Head of caudate nucleus (tissue), 42 donors: ENCODE data around the gene MBD5.

ENCODE experiments used
- DNase-seq, 42 donors: peaks; one replicate each; pipeline versions ENCODE4 v3.0.0 to v3.0.0-alpha.2; 2020 to 2021; ENCODE audit warnings: mixed read lengths in 7 of 42
- intact Hi-C: fragments of 100-400 bp; cut with DNase I; formaldehyde crosslinking; loops from one replicate; pipeline ENCODE4 v1.15.0; 2022

The MBD5 gene

GRCh38 chr2:148351437-148352143 is 330.7 kb downstream of the MBD5 start:
- DNase-seq: no peak
- intact Hi-C loops: no loop called here

GRCh38 chr2:148358375-148358774 is 337.5 kb downstream of the MBD5 start:
- intact Hi-C loops: no loop called here
- DNase-seq: no peak

GRCh38 chr2:148360662-148361061 is 339.8 kb downstream of the MBD5 start:
- no peak for DNase-seq
- intact Hi-C loops: no loop called here

- intact Hi-C loops: no loop called here
- no peak for DNase-seq
Measured at GRCh38 chr2:148362144-148362796, 341.4 kb downstream of the MBD5 start.

- intact Hi-C loops: no loop called here
- DNase-seq: no peak
Measured at GRCh38 chr2:148375214-148375613, 354.3 kb downstream of the MBD5 start.

- intact Hi-C loops: no loop called here
- no peak for DNase-seq
Measured at GRCh38 chr2:148391324-148391723, 370.4 kb downstream of the MBD5 start.

- DNase-seq: no peak
- intact Hi-C loops: no loop called here
Measured at GRCh38 chr2:148402786-148403185, 381.9 kb downstream of the MBD5 start.

- DNase-seq: no peak
- intact Hi-C loops: no loop called here
Measured at GRCh38 chr2:148410899-148411298, 390.0 kb downstream of the MBD5 start.

GRCh38 chr2:148416248-148416647 is 395.4 kb downstream of the MBD5 start:
- intact Hi-C loops: no loop called here
- DNase-seq: no peak

GRCh38 chr2:148430101-148430500 is 409.2 kb downstream of the MBD5 start:
- DNase-seq: no peak
- intact Hi-C loops: no loop called here

- intact Hi-C loops: no loop called here
- no peak for DNase-seq
Measured at GRCh38 chr2:148447877-148448276, 427.0 kb downstream of the MBD5 start.

GRCh38 chr2:148450531-148450930 is 429.6 kb downstream of the MBD5 start:
- intact Hi-C loops: no loop called here
- DNase-seq: no peak

- DNase-seq: no peak
- intact Hi-C loops: no loop called here
Measured at GRCh38 chr2:148451046-148451445, 430.2 kb downstream of the MBD5 start.

GRCh38 chr2:148455791-148456190 is 434.9 kb downstream of the MBD5 start:
- intact Hi-C loops: no loop called here
- DNase-seq: no peak

- no peak for DNase-seq
- intact Hi-C loops: no loop called here
Measured at GRCh38 chr2:148458171-148458570, 437.3 kb downstream of the MBD5 start.

GRCh38 chr2:148459377-148459778 is 438.5 kb downstream of the MBD5 start:
- DNase-seq: no peak
- intact Hi-C loops: no loop called here

GRCh38 chr2:148461876-148462275 is 441.0 kb downstream of the MBD5 start:
- no peak for DNase-seq
- intact Hi-C loops: no loop called here

GRCh38 chr2:148475626-148476025 is 454.7 kb downstream of the MBD5 start:
- intact Hi-C loops: no loop called here
- no peak for DNase-seq

GRCh38 chr2:148479398-148479797 is 458.5 kb downstream of the MBD5 start:
- intact Hi-C loops: no loop called here
- DNase-seq: no peak

- DNase-seq: no peak
- intact Hi-C loops: no loop called here
Measured at GRCh38 chr2:148483665-148484064, 462.8 kb downstream of the MBD5 start.

GRCh38 chr2:148484066-148484465 is 463.2 kb downstream of the MBD5 start:
- no peak for DNase-seq
- intact Hi-C loops: no loop called here
